H9 (cell line): ENCODE results near the gene MAP7. TPM values are rescaled to one million over a fixed set of nuclear protein-coding genes. Genes with fewer than 3 reads are reported as not detected.

Experiments used
- DNase-seq: peaks from one replicate; pipeline ENCODE4 v3.0.0-alpha.2; 2017
- H2AFZ ChIP-seq: one replicate; pipeline ENCODE4 v1.6.1; 2013; ENCODE audit warnings: mild to moderate bottlenecking, low read length, control low read depth, moderate library complexity
- H2AK5ac ChIP-seq: 2 replicates; pipeline ENCODE4 v1.6.1; 2013; ENCODE audit warnings: low read length, control low read depth, mixed read lengths; ENCODE audit not compliant: insufficient read length
- H2BK120ac ChIP-seq: one replicate; pipeline ENCODE4 v1.6.1; 2013; ENCODE audit warnings: low read depth, mild to moderate bottlenecking, low read length, control low read depth, inconsistent platforms; ENCODE audit not compliant: poor library complexity, severe bottlenecking
- H2BK12ac ChIP-seq: 2 replicates; pipeline ENCODE4 v1.6.1; 2013; ENCODE audit warnings: low read length, control low read depth, mixed read lengths, low read depth; ENCODE audit not compliant: insufficient read length
- H2BK15ac ChIP-seq: 2 replicates; pipeline ENCODE4 v1.6.1; 2013; ENCODE audit warnings: low read depth, low read length, control low read depth
- H2BK20ac ChIP-seq: one replicate; pipeline ENCODE4 v1.6.1; 2013; ENCODE audit warnings: low read depth, mild to moderate bottlenecking, low read length, control low read depth, inconsistent platforms; ENCODE audit not compliant: poor library complexity, severe bottlenecking
- H2BK5ac ChIP-seq: 2 replicates; pipeline ENCODE4 v1.6.1; 2013; ENCODE audit warnings: low read length, control low read depth, mixed read lengths; ENCODE audit not compliant: insufficient read length
- H3K14ac ChIP-seq: 2 replicates; pipeline ENCODE4 v1.6.1; 2013; ENCODE audit warnings: low read length, control low read depth; ENCODE audit not compliant: insufficient read depth
- H3K18ac ChIP-seq: 2 replicates; pipeline ENCODE4 v1.6.1; 2013; ENCODE audit warnings: low read depth, mild to moderate bottlenecking, mixed read lengths, low read length, control low read depth; ENCODE audit not compliant: insufficient read length
- H3K23ac ChIP-seq: 2 replicates; pipeline ENCODE4 v1.6.1; 2013; ENCODE audit warnings: low read length, control low read depth, mixed read lengths, low read depth; ENCODE audit not compliant: insufficient read length
- H3K23me2 ChIP-seq: 2 replicates; pipeline ENCODE4 v1.6.1; 2013; ENCODE audit warnings: low read depth, mild to moderate bottlenecking, mixed read lengths, low read length, control low read depth; ENCODE audit not compliant: insufficient read length, poor library complexity, severe bottlenecking
- H3K27ac ChIP-seq: 2 replicates; pipeline ENCODE4 v1.5.1; 2013; ENCODE audit warnings: low read length, control low read depth, mixed read lengths, low read depth; ENCODE audit not compliant: insufficient read length
- H3K27me3 ChIP-seq: 2 replicates; pipeline ENCODE4 v1.6.1; 2013; ENCODE audit warnings: low read length, control low read depth, inconsistent platforms; ENCODE audit not compliant: insufficient read depth
- H3K4ac ChIP-seq: 2 replicates; pipeline ENCODE4 v1.6.1; 2013; ENCODE audit warnings: low read depth, mild to moderate bottlenecking, control low read depth, inconsistent platforms, low read length, moderate library complexity
- H3K4me1 ChIP-seq: 2 replicates; pipeline ENCODE4 v1.6.1; 2013; ENCODE audit warnings: low read length, control low read depth, inconsistent platforms; ENCODE audit not compliant: insufficient read depth
- H3K4me2 ChIP-seq: 2 replicates; pipeline ENCODE4 v1.6.1; 2013; ENCODE audit warnings: low read length, control low read depth, mixed read lengths; ENCODE audit not compliant: insufficient read length, insufficient read depth
- H3K56ac ChIP-seq: 2 replicates; pipeline ENCODE4 v1.6.1; 2013; ENCODE audit warnings: low read depth, mild to moderate bottlenecking, mixed read lengths, low read length, control low read depth; ENCODE audit not compliant: insufficient read length
- H3K79me1 ChIP-seq: 2 replicates; pipeline ENCODE4 v1.6.1; 2013; ENCODE audit warnings: low read depth, mild to moderate bottlenecking, moderate library complexity, low read length, control low read depth, inconsistent platforms; ENCODE audit not compliant: insufficient read depth, poor library complexity, severe bottlenecking
- H3K79me2 ChIP-seq: 2 replicates; pipeline ENCODE4 v1.6.1; 2013; ENCODE audit warnings: low read length, control low read depth, inconsistent platforms; ENCODE audit not compliant: insufficient read depth
- H3K9ac ChIP-seq: 2 replicates; pipeline ENCODE4 v1.6.1; 2013; ENCODE audit warnings: low read length, control low read depth, mixed read lengths; ENCODE audit not compliant: insufficient read length; ENCODE audit errors: extremely low read depth
- H3K9me3 ChIP-seq: one replicate; pipeline ENCODE4 v1.6.1; 2013; ENCODE audit warnings: low read depth, low read length, inconsistent platforms; ENCODE audit not compliant: control insufficient read depth
- H3T11ph ChIP-seq: one replicate; pipeline ENCODE4 v1.6.1; 2013; ENCODE audit warnings: mild to moderate bottlenecking, low read length, control low read depth, inconsistent platforms
- H4K20me1 ChIP-seq: one replicate; pipeline ENCODE4 v1.6.1; 2013; ENCODE audit not compliant: control insufficient read depth, insufficient read length, insufficient read depth
- H4K5ac ChIP-seq: 2 replicates; pipeline ENCODE4 v1.6.1; 2013; ENCODE audit warnings: low read depth, mild to moderate bottlenecking, mixed read lengths, low read length, control low read depth; ENCODE audit not compliant: insufficient read length
- H4K8ac ChIP-seq: replicated peaks from 2 replicates; pipeline ENCODE4 v1.6.1; 2013; ENCODE audit warnings: low read length, control low read depth, mixed read lengths, low read depth; ENCODE audit not compliant: insufficient read length
- H4K91ac ChIP-seq: 2 replicates; pipeline ENCODE4 v1.6.1; 2013; ENCODE audit warnings: low read depth, mild to moderate bottlenecking, moderate library complexity, mixed read lengths, low read length, control low read depth; ENCODE audit not compliant: insufficient read length
- H3K27ac Mint-ChIP-seq, 3 experiments: 2 replicates in 2 of 3; 3 replicates in 1 of 3; pipeline ENCODE4 v1.8.0; 2020 to 2021; ENCODE audit warnings: mixed read lengths in 3 of 3, mild to moderate bottlenecking in 1 of 3, moderate library complexity in 1 of 3
- H3K27me3 Mint-ChIP-seq: 2 replicates; pipeline ENCODE4 v1.8.0; 2021; ENCODE audit warnings: low read depth, mild to moderate bottlenecking, moderate library complexity, mixed read lengths
- H3K36me3 Mint-ChIP-seq, 3 experiments: 2 replicates in 2 of 3; 3 replicates in 1 of 3; pipeline ENCODE4 v1.8.0; 2020 to 2021; ENCODE audit warnings: low read depth in 3 of 3, mixed read lengths in 3 of 3; ENCODE audit not compliant: insufficient read depth in 1 of 3
- H3K4me1 Mint-ChIP-seq, 2 experiments: 2 replicates each; pipeline ENCODE4 v1.8.0; 2020; ENCODE audit warnings: mixed read lengths in 2 of 2
- H3K4me3 Mint-ChIP-seq, 2 experiments: 2 replicates in 1 of 2; 3 replicates in 1 of 2; pipeline ENCODE4 v1.8.0; 2020 to 2021; ENCODE audit warnings: mild to moderate bottlenecking in 2 of 2, mixed read lengths in 2 of 2, moderate library complexity in 1 of 2
- H3K9me3 Mint-ChIP-seq, 2 experiments: 2 replicates in 1 of 2; 3 replicates in 1 of 2; pipeline ENCODE4 v1.8.0; 2020; ENCODE audit warnings: mild to moderate bottlenecking in 2 of 2, mixed read lengths in 2 of 2, moderate library complexity in 1 of 2
- WGBS: extraction: QIAGEN DNeasy Blood & Tissue Kit; methylation state at CpG from one replicate; pipeline ENCODE4 v1.1.7; 2013; ENCODE audit warnings: missing lambda C conversion rate, low lambda C conversion rate, mixed read lengths; ENCODE audit not compliant: insufficient read length; ENCODE audit errors: extremely low coverage; 5-methylcytosine and 5-hydroxymethylcytosine counted together
- total RNA-seq: library from RNA; stranded (reverse); gene quantifications from 2 replicates; pipeline ENCODE4 v1.2.1, GENCODE V29; 2021
- TF ChIP-seq, protein P1 (sequence below): fragments of 200-600 bp; sonication (generic); conservative IDR thresholded peaks from 3 replicates; pipeline ENCODE4 v1.8.0; 2021; ENCODE audit warnings: antibody characterized with exemption, mild to moderate bottlenecking

MAP7 gene
- total RNA-seq, 1 experiment from 2014 or later, result 51.1 TPM

- H3K4ac ChIP-seq, result no peak overlapping the region
- no peak overlapping the region for H3K23ac ChIP-seq
- H2BK15ac ChIP-seq, result no peak overlapping the region
- H3K27me3 ChIP-seq, result no peaks in the 10 kb centered on the region; the same call in 1 of the 2 replicates
- no peak overlapping the region for H2BK12ac ChIP-seq
- no peak overlapping the region for H3K14ac ChIP-seq
- no peak for DNase-seq
- TF ChIP-seq, protein P1, sequence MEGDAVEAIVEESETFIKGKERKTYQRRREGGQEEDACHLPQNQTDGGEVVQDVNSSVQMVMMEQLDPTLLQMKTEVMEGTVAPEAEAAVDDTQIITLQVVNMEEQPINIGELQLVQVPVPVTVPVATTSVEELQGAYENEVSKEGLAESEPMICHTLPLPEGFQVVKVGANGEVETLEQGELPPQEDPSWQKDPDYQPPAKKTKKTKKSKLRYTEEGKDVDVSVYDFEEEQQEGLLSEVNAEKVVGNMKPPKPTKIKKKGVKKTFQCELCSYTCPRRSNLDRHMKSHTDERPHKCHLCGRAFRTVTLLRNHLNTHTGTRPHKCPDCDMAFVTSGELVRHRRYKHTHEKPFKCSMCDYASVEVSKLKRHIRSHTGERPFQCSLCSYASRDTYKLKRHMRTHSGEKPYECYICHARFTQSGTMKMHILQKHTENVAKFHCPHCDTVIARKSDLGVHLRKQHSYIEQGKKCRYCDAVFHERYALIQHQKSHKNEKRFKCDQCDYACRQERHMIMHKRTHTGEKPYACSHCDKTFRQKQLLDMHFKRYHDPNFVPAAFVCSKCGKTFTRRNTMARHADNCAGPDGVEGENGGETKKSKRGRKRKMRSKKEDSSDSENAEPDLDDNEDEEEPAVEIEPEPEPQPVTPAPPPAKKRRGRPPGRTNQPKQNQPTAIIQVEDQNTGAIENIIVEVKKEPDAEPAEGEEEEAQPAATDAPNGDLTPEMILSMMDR, result no peak
- H4K8ac ChIP-seq, result no peak overlapping the region
- no CpG with 5 or more reads among the region's 1 CpG for WGBS
- H3K18ac ChIP-seq, result no peak overlapping the region
- no peak overlapping the region for H2AK5ac ChIP-seq
- no peak overlapping the region for H2BK120ac ChIP-seq
- no peak overlapping the region for H3T11ph ChIP-seq
- peaks cover 8% of the 10 kb centered on the region; the same call in 1 of the 2 replicates for H3K4me1 ChIP-seq
- H3K4me1 Mint-ChIP-seq, result peaks cover 50 to 57% of the 10 kb centered on the region in 2 experiments
- H4K5ac ChIP-seq, result no peak overlapping the region
- peaks cover 14% of the 10 kb centered on the region for H3K23me2 ChIP-seq
- no peak overlapping the region for H3K56ac ChIP-seq
- H3K4me3 Mint-ChIP-seq, result peak overlapping the region in 1 of 2 experiments; percentile 95; a peak in 2 of 5 replicates
- H2BK5ac ChIP-seq, result no peak overlapping the region
- no peak overlapping the region for H3K27ac Mint-ChIP-seq
- H4K20me1 ChIP-seq, result peaks cover 2% of the 10 kb centered on the region
- no peak overlapping the region for H3K27ac ChIP-seq
- peaks cover 23% of the 10 kb centered on the region for H3K27me3 Mint-ChIP-seq
- H3K4me2 ChIP-seq, result no peak overlapping the region
- H3K9me3 Mint-ChIP-seq, result no peaks in the 10 kb centered on the region
- H3K79me2 ChIP-seq, result peaks cover 14% of the 10 kb centered on the region; the same call in 1 of the 2 replicates
- H4K91ac ChIP-seq, result no peak overlapping the region
- H3K79me1 ChIP-seq, result peaks cover 5% of the 10 kb centered on the region
- no peak overlapping the region for H2BK20ac ChIP-seq
- H2AFZ ChIP-seq, result no peak overlapping the region
- no peak overlapping the region for H3K9ac ChIP-seq
- H3K9me3 ChIP-seq, result no peaks in the 10 kb centered on the region
- H3K36me3 Mint-ChIP-seq, result peaks cover 0 to 2% (median 0%) of the 10 kb centered on the region in 3 experiments; a peak in 2 of 7 replicates
Measured at GRCh38 chr6:136547871-136548270, 2.4 kb downstream of the MAP7 start.
